GM12864 (cell line): ENCODE measurements around the gene EIF2B4.

ENCODE experiments used
- DNase-seq: peaks from one replicate; pipeline ENCODE4 v3.0.0-alpha.2; 2011; ENCODE audit warnings: low read depth
- H3K4me3 ChIP-seq: 2 replicates; pipeline ENCODE4 v1.5.1; 2011; ENCODE audit warnings: mild to moderate bottlenecking, low read depth, low read length, control low read depth
- TF ChIP-seq, protein P1 (sequence below): IDR thresholded peaks from 2 replicates; pipeline ENCODE4 v1.5.1; 2011; ENCODE audit warnings: low read depth, mild to moderate bottlenecking, moderate library complexity, low read length, control low read depth, inconsistent platforms; ENCODE audit errors: missing control alignments

EIF2B4 gene

DNA sequence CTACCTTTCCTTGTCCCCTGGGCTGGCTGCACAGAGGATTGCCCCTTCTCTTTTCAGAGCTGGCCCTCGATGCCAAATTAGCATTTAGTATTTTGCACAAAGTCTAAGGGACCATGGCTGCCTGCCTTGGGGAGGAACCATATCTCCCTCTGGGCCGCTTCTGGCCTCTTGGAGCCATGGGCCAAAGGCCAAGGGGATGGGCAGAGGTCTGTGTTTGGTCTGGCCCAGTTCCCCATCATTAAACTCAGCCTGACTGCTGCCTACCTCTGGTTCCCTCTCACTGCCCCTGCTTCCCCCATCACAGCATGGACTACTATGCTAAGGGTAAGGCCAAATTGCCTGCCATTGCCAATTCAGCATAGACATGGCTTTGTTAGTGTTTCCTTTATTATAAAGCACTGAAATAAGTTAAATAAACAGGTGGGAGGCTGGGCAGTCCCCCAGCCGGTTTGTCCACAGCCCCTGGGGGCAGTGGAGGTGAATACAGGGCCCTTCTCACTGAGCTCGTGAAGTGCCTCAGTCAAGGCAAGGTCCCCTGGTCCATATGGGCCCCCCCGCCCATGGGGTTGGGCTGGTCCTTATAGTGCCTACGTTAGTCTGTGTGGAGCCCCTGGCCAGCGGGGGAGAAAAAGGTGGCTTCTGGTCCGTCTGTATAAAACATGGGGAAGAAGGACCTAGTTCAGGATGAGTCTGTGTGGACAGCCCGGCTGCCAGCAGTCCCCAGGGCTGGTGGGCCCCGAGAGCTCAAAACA, 6.9 kb upstream of the EIF2B4 start:
- H3K4me3 ChIP-seq: no peak overlapping the region
- TF ChIP-seq, protein P1, sequence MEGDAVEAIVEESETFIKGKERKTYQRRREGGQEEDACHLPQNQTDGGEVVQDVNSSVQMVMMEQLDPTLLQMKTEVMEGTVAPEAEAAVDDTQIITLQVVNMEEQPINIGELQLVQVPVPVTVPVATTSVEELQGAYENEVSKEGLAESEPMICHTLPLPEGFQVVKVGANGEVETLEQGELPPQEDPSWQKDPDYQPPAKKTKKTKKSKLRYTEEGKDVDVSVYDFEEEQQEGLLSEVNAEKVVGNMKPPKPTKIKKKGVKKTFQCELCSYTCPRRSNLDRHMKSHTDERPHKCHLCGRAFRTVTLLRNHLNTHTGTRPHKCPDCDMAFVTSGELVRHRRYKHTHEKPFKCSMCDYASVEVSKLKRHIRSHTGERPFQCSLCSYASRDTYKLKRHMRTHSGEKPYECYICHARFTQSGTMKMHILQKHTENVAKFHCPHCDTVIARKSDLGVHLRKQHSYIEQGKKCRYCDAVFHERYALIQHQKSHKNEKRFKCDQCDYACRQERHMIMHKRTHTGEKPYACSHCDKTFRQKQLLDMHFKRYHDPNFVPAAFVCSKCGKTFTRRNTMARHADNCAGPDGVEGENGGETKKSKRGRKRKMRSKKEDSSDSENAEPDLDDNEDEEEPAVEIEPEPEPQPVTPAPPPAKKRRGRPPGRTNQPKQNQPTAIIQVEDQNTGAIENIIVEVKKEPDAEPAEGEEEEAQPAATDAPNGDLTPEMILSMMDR: no peak
- DNase-seq: no peak

DNA sequence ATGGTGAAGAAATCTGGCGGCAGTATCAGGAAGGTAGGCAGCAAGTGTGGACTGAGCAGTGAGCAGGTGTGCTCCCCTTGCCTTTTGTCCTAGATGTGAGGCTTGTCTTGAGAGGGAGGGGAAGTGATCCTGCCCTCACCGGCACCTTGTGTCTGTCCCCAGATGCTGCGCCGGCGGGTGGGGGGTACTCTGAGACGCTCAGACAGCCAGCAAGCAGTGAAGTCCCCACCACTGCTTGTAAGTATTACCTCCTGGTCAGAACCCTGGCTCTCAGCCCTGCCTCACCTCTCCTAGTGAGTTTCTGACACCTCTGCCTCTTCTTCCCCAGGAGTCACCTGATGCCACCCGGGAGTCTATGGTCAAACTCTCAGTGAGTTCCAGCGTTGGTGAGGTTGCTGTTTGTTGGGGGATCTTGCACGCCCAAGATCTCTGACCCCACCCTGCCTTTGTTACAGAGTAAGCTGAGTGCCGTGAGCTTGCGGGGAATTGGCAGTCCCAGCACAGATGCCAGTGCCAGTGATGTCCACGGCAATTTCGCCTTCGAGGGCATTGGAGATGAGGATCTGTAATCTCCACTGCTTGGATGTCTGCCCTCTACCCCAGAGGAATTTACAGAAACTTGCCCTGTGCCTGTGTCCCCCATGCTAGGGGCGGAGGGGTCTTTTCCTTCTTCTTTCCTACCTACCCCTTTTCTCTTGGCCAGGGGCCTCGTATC, 6.2 kb upstream of the EIF2B4 start:
- no peak for DNase-seq
- TF ChIP-seq, protein P1: no peak
- no peak overlapping the region for H3K4me3 ChIP-seq

DNA sequence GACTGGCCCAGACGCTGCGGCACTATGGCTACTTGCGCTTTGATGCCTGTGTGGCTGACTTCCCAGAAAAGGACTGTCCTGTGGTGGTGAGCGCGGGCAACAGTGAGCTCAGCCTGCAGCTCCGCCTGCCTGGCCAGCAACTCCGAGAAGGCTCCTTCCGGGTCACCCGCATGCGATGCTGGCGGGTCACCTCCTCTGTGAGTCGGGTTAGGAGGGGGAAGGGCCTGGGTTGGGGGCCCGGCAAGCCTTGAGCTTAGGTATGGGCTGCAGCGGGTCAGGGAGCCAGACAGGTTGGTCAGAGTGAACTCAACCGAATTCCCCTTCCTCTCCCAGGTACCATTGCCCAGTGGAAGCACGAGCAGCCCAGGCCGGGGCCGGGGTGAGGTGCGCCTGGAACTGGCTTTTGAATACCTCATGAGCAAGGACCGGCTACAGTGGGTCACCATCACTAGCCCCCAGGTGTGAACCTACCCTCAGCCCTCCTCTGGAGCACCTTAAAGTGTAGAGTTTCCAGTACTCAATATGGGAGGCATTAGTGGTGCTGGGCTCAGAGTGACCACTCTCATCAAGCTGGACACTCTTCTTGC, 5.5 kb upstream of the EIF2B4 start:
- no peak for DNase-seq
- TF ChIP-seq, protein P1: no peak

DNA sequence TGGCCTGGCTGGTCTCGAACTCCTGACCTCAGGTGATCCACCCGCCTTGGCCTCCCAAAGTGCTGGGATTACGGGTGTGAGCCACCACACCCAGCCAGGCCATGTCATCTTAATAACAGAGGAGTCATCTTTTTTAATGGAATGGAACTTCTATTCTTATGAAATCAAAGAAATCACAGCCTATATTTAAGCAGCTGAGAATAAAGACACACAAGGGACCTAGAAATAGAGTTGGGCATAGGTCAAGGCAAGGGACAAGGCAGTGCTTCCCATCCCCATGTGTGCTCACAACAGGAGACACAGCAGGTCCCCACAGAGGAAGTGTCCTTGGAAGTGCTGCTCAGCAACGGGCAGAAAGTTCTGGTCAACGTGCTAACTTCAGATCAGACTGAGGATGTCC, 3.4 kb upstream of the EIF2B4 start:
- TF ChIP-seq, protein P1: no peak
- no peak for DNase-seq
- H3K4me3 ChIP-seq: no peak overlapping the region

More for the DNA sequence above, 5.5 kb upstream of the EIF2B4 start:
- H3K4me3 ChIP-seq: no peak overlapping the region

DNA sequence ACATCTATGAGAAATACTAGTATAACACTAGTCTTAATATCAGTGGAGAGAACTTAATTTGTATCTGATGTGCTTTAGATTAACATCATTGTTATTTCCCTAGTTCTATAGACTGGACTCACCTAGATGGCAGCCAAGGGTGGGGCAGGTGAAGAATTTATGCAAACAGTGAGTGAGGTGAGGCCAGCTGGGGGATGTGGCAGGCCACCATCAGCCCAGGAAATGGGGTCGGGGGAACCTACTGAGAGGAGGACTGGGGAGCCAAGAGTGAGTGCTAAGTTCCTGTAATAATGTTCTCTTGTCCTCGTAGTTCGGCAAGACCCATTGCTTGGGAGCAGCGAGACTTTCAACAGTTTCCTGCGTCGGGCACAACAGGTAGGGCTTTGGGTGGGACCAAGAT, 2.8 kb upstream of the EIF2B4 start:
- H3K4me3 ChIP-seq: no peak overlapping the region
- TF ChIP-seq, protein P1: no peak
- no peak for DNase-seq

DNA sequence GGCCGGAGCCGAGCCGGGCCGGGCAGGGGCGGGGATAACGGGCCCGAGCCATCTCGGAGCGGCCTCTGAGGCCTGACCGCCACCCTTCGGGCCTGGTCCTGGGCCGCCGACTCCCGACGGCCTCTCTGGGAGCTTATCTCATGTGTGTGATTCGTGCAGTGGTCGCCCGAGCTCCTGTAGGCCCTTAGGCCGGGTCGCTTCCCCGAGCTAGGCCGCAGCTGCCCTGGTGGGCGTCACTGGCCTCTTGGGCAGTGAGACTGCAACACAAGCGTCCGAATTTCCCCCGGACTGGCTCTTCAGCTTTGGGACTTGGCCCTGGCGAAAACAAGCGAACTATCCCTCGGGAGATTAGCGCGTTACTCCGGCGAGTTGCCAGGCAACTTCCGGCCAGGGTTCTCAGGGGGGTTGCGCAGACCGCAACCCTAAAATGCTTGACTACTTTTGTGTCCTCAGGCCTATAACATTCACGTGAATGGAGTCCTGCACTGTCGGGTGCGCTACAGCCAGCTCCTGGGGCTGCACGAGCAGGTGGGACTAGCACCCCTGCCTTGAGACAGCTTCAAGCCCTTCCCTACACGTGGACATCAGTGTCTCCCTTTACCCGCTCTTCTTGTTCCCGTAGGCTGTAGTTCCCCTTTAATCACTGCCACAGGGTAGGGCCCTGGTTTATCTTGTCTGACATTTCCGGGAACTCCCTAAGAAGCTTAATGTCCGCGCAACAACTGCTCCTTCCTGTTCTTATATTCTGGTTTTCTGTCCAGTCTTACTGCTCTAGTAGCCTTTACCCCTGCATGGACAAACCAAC, 880 bp upstream of the EIF2B4 start:
- peak; percentile 49 for DNase-seq
- H3K4me3 ChIP-seq: peak overlapping the region; percentile 80

More for the DNA sequence above, 880 bp upstream of the EIF2B4 start:
- TF ChIP-seq, protein P1: no peak
